ENCODE measurements around the gene GNPTG. TPM values are rescaled to one million over a fixed set of nuclear protein-coding genes. Genes with fewer than 3 reads are reported as not detected.

GNPTG gene
- total RNA-seq, 1 donor: 69.1 TPM

DNA sequence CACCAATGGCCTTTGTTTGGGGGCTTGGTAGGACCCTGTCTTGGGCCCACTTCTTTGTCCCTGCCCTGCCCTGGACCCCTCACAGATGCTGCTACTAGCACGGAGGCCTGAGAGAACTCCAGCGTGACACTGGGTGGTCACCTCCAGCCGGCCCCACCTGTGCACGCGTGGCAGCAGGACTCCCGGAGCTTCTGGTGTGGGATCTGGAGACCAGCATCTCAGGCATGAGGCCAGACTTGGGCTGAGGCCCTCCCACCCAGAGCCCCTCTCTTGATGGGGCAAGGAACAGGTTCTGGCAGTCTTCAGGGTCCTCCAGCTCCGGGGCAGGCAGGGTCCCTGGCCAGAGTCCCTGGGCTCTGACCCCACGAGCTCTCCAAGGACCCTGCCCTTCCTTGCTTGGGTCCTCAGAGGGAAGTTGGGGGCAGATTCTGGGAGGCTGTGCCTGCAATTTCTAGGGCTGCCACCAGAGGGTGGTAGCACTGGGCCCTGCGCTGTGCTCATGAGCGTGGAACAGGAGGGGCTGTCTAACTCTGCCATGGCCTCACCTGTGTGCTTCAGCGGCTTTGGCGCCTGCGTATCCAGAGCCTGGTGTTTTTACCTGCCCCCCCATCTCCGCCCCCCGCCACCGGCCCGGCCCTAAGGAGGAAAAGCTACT is 21.3 kb upstream of the GNPTG start:
- Histone ChIP-seq H3K27me3 (ENCODE audit: insufficient read depth, low read length) (peaks cover 42% of the 10 kb centered on the region), H3K4me1 (ENCODE audit: insufficient read depth, low read length) (no peaks in the 10 kb centered on the region), H2AFZ (ENCODE audit: low read length) (no peak overlapping the region), H3K4me3 (ENCODE audit: insufficient read depth, low read length) (no peak overlapping the region), H3K4me2 (ENCODE audit: insufficient read depth, low read length) (no peak overlapping the region), H4K20me1 (ENCODE audit: insufficient read depth, low read length) (peaks cover 5% of the 10 kb centered on the region), H3K9me3 (ENCODE audit: low read depth, low read length) (peaks cover 4% of the 10 kb centered on the region), H3K36me3 (ENCODE audit: insufficient read depth, low read length) (no peaks in the 10 kb centered on the region), H3K79me2 (ENCODE audit: insufficient read depth, low read length) (no peaks in the 10 kb centered on the region), H3K27ac (ENCODE audit: low read depth, low read length) (no peak overlapping the region)
- TF ChIP-seq, protein P1, sequence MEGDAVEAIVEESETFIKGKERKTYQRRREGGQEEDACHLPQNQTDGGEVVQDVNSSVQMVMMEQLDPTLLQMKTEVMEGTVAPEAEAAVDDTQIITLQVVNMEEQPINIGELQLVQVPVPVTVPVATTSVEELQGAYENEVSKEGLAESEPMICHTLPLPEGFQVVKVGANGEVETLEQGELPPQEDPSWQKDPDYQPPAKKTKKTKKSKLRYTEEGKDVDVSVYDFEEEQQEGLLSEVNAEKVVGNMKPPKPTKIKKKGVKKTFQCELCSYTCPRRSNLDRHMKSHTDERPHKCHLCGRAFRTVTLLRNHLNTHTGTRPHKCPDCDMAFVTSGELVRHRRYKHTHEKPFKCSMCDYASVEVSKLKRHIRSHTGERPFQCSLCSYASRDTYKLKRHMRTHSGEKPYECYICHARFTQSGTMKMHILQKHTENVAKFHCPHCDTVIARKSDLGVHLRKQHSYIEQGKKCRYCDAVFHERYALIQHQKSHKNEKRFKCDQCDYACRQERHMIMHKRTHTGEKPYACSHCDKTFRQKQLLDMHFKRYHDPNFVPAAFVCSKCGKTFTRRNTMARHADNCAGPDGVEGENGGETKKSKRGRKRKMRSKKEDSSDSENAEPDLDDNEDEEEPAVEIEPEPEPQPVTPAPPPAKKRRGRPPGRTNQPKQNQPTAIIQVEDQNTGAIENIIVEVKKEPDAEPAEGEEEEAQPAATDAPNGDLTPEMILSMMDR (IDR thresholded peaks at IDR 0.05; ENCODE audit: extremely low read depth, low read depth, low read length): peak; percentile 36
- DNase-seq (ENCODE audit: insufficient read length, low spot score, missing footprints): no peak

DNA sequence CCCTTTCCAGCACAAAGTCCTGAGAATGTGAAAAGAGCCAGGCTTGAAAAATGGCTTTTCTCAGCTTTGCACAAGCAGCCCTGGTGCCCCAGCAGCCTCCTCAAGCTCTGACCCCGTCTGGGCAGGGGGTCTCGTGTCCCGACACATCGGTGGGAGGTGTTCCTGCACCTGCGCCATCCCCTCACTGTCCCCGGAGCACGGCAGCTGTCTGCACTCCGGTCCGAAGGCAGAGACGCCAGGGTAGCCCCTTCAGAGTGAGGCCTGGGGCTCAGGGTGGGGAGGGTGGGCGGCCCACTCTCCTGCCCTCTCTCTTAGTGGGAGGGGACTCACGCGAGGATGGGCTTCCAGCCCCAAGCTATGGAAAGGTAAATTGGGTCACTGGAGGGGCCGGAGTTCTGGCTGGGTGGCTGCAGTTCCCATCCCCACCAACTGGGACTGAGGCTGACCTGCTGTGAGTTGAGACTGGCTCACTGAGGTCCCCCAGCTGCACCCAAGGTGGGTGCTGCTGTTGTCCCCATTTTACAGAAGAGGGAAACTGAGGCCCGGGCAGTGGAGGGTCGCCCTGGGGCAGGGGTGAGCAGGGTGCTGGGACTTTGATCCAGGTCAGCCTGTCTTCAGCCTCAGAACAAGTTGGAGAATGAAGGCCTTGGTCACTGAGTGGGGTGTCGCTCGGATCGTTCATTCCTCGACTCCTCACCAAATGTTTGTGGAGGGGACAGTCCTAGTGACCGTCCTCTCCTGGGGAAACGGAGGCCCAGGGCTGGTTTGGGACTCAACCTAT is 20.6 kb upstream of the GNPTG start:
- TF ChIP-seq, protein P1 (IDR thresholded peaks at IDR 0.05; ENCODE audit: extremely low read depth, low read depth, low read length): no peak
- Histone ChIP-seq H3K27me3 (ENCODE audit: insufficient read depth, low read length) (peaks cover 50% of the 10 kb centered on the region), H2AFZ (ENCODE audit: low read length) (no peak overlapping the region), H3K36me3 (ENCODE audit: insufficient read depth, low read length) (no peaks in the 10 kb centered on the region), H3K9me3 (ENCODE audit: low read depth, low read length) (peaks cover 4% of the 10 kb centered on the region), H3K4me2 (ENCODE audit: insufficient read depth, low read length) (no peak overlapping the region), H3K79me2 (ENCODE audit: insufficient read depth, low read length) (no peaks in the 10 kb centered on the region), H3K4me1 (ENCODE audit: insufficient read depth, low read length) (no peaks in the 10 kb centered on the region), H3K27ac (ENCODE audit: low read depth, low read length) (no peak overlapping the region), H3K4me3 (ENCODE audit: insufficient read depth, low read length) (no peak overlapping the region), H4K20me1 (ENCODE audit: insufficient read depth, low read length) (no peaks in the 10 kb centered on the region)
- DNase-seq (ENCODE audit: insufficient read length, low spot score, missing footprints): no peak

DNA sequence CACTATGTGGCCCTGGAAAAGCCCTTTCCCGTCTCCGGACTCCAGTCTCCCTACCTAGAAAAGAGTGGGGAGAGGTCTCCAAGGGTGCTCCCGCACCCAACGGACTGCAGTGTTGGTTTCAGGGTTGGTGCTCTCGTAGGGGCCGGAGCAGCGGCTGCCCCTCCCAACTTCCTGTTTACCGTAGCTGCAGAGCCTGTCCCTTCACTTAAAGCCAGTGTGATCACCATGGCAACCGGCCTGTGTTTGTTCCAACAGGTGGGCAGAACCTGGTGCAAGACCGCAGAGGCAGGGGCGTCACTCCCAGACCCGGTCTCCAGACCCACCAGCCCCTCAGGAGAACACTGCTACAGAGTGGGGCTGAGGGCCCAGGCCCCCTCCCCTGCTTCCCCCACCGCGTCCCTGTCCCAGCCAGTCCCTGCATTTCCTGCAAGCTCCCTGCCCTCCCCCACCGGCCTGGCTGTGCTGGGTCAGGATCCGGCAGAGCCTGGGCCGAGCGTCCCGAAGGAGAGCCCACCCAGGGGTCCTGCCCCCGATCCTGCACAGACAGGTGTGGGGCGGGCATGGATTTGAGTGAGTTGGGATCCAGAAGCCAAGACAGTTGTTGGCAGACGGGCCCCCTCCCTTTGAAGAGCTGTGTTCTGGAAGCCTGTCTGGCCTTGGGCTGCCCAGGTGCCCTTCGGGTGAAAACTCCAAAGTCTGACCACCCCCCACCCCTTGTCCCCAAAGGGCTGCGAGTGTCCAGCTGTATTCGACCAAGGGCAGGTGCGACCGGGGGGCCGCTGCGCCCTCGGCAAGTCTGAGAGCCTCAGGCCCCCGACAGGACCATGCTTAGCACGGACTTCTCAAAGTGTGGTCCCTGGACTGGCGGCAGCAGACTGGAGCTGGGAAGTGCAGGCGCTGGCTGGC is 19.8 kb upstream of the GNPTG start:
- Histone ChIP-seq H3K4me3 (ENCODE audit: insufficient read depth, low read length) (no peak overlapping the region), H2AFZ (ENCODE audit: low read length) (no peak overlapping the region), H3K79me2 (ENCODE audit: insufficient read depth, low read length) (no peaks in the 10 kb centered on the region), H3K27ac (ENCODE audit: low read depth, low read length) (no peak overlapping the region), H3K36me3 (ENCODE audit: insufficient read depth, low read length) (no peaks in the 10 kb centered on the region), H3K9me3 (ENCODE audit: low read depth, low read length) (peaks cover 4% of the 10 kb centered on the region), H3K27me3 (ENCODE audit: insufficient read depth, low read length) (peaks cover 52% of the 10 kb centered on the region), H3K4me2 (ENCODE audit: insufficient read depth, low read length) (no peak overlapping the region), H4K20me1 (ENCODE audit: insufficient read depth, low read length) (no peaks in the 10 kb centered on the region), H3K4me1 (ENCODE audit: insufficient read depth, low read length) (no peaks in the 10 kb centered on the region)
- TF ChIP-seq, protein P1 (IDR thresholded peaks at IDR 0.05; ENCODE audit: extremely low read depth, low read depth, low read length): no peak
- DNase-seq (ENCODE audit: insufficient read length, low spot score, missing footprints): peak; percentile 92
